Activated CD4-positive, alpha-beta T cell treated with anti-CD3 and anti-CD28 coated beads for 24 hours (primary cell): Measurements from ENCODE around the gene PCDHB1.
A peak's percentile ranks its signal among the peaks of the same experiment; 100 is the strongest.

ENCODE experiments used
- DNase-seq, 2 donors: peaks; one replicate each; pipeline ENCODE4 v3.0.0-alpha.2; 2020; ENCODE audit warnings: low read depth in 2 of 2

PCDHB1 gene, protein sequence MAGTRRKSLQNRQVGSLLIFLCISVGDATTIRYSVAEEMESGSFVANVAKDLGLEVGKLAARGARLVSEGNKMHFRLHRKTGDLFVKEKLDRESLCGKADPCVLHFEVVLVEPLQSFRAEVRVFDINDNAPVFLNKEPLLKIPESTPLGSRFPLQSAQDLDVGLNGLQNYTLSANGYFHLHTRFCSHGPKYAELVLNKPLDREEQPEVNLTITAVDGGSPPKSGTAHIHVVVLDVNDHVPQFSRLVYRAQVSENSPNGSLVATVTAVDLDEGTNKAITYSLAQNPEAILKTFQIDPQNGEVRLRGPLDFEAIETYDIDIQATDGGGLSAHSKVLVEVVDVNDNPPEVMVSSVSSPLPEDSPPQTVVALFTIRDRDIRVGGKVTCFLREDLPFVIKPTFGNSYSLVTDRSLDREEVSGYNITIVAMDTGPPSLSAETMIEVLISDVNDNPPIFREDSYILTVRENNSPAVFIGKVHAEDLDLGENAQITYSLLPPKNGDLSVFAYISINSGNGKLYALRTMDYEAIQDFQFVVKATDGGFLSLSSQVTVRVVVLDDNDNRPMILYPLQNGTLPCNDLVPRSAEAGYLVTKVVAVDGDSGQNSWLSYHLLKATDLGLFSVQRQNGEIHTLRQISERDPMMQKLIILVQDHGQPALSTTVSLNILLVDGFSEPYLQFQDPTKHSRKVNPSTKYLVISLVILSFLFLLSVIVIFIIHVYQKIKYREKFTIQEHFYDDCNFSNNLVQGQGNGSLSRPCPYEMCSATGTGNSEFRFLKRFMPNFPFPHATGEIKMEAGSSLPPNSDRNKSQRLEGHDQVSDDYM

DNA sequence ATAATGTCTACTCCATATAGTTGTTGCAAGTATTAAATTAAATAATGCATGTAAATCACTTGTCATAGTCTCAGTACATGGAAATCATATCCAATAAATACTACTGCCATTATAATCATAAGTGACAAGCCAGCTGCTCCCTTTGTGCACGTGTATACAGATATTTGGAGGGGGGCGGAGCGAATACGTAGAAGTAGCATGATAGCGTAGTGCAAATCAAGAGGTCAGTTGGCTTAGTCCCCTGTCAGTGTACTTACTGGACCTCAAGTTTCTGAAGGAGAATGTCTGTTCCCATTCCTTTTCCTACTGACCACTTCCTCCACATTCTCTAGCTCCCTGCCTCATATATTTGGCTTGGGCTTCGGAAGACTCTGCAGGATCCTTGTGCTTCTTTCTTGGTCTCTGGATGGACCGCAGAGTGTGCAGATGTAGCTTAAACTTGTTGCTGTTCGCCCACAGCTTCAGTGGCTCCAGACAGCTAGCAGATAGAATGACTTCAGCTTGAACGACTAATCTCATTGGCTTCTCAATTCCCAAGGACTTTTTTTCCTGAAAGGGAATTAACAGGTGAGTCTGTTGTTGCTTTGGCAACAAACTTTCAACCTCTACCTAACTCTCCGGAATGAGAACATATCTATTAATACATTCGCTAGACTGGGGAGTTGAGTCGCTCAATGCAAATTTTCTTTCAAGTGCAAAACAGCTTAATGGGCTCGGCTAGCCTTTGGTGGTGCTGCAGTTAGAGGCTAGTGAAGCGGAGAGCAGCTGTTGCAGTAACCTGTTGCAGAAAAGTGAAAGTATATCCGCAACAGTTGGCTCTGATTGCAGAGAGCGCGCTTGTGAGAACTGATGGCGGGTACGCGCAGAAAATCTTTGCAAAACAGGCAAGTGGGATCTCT, at the start of gene PCDHB1:
Gene PCDHB1, plus strand, starts transcription at position 753 of the 899 bp plus-strand sequence. Its CDS starts 97 bp downstream, at position 850.
- DNase-seq = no peak

DNA sequence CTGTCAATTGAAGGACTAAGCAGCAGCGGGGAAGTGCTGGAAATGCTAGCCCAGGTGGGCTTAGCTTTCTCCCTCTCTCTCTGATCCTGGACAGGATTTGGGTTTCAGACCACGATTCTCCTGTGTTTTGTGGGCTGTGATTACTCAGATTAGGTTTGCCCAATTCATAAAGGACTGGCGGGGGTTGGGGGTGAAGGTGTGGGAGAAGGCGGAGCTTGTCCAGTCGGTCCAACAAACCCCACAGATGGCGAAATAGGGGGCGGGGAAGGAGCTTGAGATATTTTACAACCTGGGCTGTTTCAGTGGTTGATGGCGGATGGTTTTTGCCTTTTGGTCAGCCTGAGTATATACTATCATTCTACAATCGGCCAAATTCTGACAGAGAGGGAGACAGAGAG, 49.7 kb upstream of the PCDHB1 start:
- DNase-seq = no peak

DNA sequence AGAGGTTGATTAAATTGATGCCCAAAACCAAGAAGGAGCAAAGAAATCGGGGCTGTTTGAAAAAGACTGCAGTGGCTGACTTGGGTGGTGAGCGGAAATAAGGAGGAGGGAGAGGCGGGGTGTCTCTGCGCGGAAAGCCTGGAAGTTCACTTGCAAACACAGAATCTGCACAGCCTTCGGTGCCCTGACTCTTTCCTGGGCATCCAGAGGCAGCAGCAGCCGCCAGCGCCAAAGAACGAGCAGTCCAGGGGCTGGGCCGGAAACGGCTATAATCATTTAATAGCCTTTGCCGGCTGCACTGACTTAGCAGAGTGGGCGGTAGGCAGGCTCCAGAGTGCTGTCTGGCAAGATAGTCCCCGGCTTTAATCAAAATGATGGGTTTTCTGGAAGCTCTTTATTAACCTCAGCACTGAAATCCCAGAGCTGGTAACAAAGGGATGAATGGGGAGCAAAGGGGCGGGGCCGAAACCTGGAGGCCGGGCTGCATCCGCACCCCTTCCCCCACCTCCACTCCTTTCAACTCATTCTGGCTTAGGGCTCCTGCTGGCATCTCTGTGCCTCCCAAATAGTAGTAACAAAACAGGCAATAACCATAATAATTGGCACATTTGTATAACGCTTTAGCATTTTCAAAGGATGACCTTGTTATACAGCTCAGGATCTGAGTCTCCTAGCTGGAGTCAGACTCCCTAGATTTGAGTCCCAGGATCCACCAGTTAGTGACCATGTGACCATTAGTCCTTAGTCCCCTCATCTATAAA, 49.1 kb upstream of the PCDHB1 start:
- no peak for DNase-seq

DNA sequence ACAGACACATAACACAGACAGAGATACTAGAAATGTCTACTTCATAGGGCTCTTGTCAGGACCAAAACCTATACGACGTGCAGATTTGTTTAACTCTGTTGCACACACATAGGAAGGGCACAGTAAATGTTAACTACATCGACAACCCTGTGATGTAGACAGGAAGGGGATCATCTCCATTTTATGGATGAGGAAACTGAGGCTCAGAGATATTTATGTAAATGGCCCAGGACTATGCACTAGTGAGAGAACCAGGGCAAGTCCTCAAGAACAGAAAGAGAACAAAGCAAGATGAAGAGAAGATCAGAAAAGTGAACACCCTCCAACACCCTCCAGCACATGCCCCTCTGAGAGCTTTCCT, 48.6 kb upstream of the PCDHB1 start:
- no peak for DNase-seq

DNA sequence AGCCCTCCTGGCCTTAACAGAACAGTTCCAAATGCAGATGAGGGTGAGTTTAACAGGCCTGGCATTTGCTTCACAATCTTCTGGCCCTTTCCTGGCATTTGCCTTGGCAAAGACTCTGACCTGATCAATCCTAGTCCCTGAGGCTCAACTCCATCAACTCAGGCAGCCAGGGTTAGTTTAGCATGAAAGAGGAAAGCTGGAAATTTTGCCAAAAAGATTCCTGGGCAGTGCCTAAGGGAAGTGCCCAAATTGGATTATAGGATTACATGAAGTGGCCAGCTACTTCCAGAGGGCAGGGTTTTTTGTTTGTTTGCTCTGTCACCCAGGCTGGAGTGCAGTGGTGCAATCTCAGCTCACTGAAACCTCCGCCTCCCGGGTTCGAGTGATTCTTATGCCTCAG, 48.1 kb upstream of the PCDHB1 start:
- DNase-seq = no peak

DNA sequence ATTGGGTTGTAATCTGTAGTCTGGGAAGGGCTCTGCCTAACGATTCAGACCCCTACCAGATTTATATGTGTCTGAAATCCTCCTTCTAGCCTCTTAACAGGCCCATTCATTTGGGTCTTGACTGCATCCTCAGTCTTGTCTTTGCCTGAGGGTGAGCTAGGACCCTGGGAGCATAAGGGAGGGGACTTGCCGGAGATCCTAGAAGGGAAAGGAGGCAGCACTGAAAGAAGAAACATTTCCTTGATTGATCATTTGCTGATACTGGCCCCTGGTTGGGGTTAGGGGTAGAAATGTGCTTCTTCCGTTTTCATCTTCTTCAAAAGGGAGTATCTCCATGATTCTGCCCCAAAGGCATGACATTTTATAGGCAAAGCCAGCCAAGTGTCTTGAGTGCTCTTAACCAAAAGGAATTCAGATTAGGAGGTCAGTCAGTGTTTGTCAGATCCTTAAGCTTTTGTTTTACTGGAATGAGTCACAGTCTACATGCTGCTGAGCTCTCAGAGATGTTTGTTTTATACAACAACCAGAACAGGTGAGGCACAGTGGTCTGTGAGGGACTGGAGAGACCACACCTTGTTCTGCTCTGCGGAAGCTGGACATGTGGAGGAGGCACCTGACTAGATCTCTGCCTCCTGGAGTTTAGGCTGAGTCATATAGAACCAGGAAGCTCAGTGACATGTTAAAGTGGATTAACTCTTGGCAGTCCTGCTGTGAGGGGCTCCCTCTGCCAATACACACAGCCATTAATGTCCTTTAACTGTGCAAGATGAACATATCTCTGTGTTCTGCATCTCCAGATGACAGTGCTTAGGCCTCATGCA, 47.2 kb upstream of the PCDHB1 start:
- no peak for DNase-seq

DNA sequence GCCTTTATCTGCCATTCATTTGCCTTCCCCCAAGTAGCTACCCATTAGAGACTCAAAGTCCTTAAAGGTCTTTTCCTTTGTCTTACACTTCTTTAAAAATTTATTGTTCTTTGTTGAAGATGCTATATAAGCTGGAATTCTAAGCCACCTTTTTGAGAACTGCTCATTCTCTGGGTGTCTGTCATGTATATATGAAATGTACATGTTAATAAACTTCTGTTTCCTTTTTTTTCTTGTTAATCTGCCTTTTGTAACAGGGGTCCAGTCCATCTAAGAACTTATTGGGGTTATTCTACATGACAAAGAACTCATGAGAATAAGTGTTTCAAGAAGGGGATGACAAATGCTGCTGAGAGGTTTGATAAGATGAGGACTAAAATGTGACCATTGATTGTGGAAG, 43.4 kb upstream of the PCDHB1 start:
- DNase-seq = no peak

DNA sequence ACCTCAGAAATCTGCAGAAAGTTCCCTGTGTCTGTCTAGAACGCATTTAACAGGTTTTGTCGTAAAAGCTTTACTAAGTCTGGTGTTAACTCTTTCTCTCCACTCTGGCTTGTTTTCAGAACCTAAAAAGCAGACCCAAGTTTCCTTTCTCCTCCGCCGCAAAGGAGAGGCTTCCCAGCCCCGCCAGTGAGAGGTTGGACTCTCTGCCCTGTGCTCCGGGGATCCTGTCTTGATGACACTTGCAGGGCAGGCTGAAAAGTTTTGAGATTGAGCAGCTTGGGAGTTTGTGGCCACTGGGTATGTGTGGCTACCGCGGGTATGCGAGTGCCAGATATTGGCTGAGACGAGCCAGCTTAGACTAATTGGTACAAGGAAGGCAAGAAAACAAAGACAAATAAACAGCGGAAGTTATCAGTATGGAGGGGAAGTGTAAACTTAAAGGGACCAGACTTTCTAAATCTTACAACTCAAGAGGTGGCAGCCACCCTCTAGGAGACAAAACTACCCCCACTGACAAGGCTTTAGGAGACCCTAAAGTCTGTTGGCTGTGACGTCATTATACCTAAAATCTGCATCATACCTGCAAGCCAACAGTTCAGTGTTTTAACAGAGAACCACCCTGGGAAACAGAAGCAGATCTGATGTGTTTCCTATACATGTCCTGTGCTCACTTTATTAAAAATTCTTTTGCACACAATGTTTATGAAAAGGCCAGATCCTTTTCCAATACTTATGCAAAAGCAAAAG, 41.0 kb upstream of the PCDHB1 start:
- DNase-seq = no peak

DNA sequence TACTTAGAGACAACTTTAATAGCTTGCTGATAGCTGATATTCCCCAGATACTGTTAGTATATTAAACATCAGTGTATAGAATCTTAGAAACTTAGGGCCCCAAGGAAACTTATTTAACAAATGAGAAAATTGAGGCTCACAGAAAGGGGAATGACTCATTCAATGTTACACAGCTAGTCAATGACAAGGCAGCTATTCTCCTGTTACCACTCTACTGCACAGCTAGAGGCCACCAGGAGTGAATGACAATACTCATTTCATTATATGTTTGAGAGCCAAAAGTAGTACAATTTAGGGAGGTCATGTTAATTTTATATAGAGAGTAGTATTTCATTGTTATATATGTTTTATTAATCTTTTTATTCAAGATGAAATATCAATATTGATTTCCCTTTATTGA, 33.2 kb upstream of the PCDHB1 start:
- DNase-seq = no peak

DNA sequence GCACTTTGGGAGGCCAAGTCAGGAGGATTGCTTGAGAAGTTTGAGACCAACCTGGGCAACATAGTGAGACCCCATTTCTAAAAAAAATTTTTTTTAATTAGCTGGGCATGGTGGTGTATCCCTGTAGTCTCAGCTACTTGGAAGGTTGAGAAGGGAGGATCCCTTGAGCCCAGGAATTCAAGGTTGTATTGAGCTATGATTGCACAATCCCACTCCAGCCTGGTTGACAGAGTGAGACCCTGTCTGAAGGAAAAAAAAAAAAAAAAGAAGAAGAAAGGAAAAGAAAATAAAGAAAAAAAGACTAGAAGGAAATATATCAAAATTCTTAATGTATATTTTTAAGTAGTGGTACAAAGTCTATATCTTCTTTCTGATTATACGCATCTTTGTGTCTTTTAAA, 28.8 kb upstream of the PCDHB1 start:
- no peak for DNase-seq

DNA sequence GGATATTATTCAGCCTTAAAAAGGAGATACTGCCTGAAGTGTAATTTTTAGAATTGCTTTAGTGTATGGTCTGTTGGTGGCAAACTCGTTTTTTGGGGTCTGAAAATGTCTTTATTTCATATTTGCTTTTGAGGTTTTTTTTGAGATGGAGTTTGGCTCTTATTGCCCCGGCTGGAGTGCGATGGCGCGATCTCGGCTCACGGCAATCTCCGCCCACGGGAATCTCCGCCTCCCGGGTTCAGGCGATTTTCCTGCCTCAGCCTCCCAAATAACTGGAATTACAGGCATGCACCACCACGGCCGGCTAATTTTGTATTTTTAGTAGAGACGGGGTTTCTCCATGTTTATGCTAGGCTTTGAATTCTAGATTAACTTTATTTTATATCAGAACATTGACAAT, 20.2 kb upstream of the PCDHB1 start:
- DNase-seq = no peak

DNA sequence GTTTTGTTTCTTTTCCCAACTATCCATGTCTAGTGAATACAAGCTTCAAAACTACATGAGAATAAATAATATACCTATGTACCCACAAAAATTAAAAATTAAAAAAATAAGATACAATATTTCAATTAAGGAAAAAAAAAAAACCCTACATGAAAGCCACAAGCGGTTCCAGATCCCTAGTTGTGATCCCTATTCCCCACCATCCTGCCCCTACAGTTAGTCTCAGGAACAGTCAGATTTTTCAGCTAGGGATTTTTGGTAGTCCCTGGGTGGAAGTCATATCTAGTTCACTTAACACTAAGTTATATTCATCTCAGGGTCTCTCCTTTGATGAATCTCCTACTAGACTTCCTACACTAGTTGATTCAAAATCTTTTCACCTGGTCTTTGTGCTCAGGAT, 18.5 kb upstream of the PCDHB1 start:
- DNase-seq = no peak

DNA sequence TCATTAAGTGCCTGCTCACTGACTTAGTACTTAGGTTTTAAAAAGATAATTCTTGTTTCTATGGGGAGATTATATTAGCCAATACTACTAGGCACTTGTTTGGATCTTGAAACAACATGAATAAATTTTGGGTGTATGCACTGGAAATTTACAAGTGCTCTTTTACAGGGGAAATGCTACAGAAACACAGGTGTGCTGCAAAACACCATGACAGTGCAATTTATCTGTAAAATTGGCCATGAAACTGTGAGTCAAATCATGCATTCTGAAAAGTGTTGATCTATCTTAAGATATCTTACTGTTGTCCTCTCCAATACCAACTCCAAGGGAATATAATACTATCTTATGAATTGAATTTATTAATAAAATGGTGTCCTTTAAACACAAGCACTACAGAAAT, 12.1 kb upstream of the PCDHB1 start:
- no peak for DNase-seq

DNA sequence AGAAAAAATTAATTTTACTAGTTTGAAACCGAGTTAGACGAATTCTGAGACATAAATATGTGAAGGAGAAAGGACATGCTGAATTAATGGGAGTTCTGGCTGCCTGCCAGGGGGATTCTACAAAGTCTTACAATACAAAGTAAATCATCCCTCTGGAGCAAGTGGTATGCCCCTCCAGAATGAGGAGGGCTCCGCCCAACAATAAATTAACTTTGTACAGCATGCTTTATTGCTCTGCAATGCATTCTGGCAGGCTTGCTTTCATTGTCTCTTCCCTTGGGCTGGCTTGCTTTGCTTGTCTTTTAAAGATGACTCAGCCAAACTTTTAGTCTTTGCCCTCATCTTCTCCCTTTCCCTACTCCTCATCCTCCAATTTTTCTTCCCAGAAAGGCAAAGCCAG, 11.7 kb upstream of the PCDHB1 start:
- no peak for DNase-seq

DNA sequence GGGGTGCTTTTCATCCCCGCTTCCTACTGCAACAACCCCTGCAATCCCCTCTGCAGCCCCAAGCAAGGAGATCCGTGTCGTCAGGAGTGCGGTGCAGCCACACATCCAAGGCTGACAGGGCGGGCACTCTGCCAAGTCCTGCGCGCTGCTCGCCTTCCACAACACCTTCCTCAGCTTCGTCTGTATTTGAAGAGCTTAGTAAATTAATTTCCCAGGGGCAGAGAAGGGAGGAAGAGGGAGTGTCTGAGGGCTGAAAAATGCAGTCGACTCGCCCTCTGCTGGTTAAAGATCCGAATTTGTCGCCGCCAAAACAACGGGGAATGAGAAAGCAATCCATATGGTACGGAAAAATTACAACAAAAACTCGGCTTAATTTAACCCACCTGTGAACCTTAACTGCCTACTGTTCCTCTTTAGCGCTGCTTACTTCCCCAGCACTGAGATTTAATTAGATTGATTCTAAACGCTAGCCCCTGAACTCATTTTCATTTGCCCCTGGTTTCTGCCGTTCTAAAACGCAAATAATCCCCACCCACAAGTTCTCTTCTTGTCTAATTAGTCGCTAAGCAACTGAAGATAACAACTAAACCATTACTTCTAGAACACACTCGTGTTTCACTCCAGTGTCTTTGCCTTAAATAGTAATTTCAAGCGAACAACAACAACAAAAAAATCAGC, 10.9 kb upstream of the PCDHB1 start:
- no peak for DNase-seq

DNA sequence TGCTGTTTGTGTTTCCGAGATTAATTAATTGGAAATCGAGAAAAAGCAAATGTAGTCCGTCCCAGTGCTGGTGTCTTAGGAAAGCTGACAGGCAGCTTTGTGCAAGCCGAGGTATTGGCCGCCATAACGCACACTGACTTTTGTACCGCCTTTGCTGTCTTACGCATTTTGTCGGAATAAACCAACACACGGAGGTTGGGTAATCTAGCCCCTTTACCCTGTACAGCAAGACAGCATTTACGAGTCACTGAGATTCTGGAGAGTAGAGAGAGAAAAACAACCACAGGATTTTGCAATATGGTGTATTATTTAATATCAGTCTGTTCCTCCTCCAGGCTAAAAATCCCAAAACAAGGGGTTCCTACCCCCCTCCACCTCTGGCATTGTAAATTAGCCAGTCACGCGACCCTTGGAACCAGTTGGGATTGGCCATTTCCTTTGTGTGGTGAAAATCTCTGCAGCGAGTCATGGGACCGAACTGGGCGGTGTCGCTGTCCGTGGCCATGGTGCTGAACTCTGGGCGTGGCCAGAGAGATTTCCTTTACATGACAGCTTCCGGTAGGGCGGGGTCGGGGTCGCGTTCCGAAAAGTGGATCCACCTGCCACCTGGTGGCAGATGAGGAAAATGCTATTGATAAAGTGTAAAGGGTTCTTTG, 10.3 kb upstream of the PCDHB1 start:
- peak; percentile 36 to 57 for DNase-seq

DNA sequence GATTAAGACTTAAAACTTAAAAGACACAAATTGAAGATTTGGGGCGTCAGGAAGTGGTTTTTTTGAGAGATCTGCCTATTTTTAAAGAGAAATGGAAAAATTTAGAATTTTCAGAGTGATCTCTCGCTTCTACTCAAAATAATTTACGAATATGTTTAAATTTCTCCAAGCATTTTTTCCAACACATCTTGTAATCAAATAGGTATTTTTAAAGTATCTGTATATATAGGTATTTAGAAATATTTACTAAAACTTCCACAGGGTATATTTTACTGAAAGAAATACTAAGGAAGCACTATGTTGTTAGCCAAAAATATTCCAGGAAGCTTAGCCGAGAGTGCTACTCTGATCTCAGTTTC, 9.8 kb upstream of the PCDHB1 start:
- no peak for DNase-seq

DNA sequence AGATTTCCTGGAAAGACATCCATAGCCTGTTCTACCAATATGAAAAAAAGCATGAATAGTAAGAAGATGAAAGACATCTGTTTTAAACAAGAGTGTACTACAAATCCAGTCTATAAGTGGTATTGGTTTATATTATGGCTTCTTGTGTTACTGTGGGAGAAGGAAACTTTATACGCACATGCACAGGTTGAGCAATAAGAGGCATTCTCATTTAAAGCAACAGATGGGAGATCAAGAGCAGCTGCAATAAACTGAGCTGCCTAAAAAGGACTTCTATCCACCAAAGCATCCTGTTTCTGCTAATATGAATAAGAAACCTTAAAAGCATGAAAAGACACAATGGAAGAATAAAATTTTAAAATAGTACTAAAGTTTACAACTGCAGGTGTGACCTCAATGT, 8.6 kb upstream of the PCDHB1 start:
- DNase-seq = no peak

DNA sequence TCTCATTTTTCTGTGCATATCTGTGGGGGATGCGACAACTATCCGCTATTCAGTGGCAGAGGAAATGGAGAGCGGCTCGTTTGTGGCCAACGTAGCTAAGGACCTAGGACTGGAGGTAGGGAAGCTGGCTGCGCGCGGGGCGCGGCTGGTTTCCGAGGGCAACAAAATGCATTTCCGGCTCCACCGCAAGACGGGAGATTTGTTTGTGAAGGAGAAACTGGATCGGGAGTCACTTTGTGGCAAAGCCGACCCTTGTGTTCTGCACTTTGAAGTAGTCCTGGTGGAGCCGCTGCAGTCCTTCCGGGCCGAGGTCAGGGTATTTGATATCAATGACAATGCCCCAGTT, 320 bp downstream of the PCDHB1 start:
- DNase-seq = no peak
